ENCODE results near the gene LRP5.

Gene LRP5

DNA sequence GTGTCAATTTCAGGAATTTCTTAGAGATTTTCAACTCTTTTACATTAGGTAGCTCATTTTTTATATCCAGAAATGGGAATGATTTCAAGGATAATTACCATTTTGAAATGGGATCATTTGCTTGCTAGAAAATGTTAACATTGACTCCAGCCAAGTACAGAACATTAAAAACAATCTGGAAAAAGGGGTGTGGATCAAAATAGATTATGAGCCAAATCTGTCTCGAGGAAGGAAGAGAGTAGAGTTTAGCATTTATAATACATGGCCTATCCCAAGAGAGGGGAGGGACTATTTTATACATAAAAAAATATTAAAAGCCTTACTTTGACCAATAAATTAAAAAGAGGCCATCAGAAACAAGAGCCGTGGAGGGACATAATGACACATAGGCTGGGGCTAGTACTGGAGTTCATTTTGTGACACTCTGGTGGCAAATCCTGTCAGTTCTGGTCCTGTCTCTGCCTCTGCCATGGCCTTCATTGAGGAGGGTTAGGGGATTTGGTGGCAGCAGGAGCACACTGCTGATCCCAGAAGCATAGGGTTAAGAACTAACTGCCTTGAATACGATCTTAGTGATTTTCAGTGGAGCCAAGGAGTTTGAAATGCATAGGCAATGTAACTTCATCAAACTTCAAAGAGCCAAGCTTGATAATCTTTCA lies 168.6 kb downstream of the LRP5 start:
- Histone ChIP-seq H3K4me3 (ENCODE audit: low read length in 2 of 2) (no peak overlapping the region), H3K9ac (ENCODE audit: low read depth, low read length, poor library complexity) (no peak overlapping the region), H3K14ac (ENCODE audit: low read length) (no peak overlapping the region), H3K4me2 (ENCODE audit: insufficient read depth, low read length, poor library complexity, severe bottlenecking) (no peak overlapping the region), H3K9me3 (replicated peaks in 1 of 2; ENCODE audit: control insufficient read depth in 2 of 2, insufficient read depth in 1 of 2, low read depth in 1 of 2, low read length in 2 of 2) (peaks cover 14 to 52% of the 10 kb centered on the region in 2 donors), H2BK15ac (ENCODE audit: low read length) (no peak overlapping the region), H3K27ac (replicated peaks; ENCODE audit: low read length) (no peak overlapping the region), H4K8ac (ENCODE audit: low read depth, low read length) (no peak overlapping the region), H3K4me1 (ENCODE audit: control insufficient read depth in 2 of 2, insufficient read depth in 1 of 2, low read depth in 1 of 2, low read length in 2 of 2) (no peaks in the 10 kb centered on the region), H3K23ac (ENCODE audit: low read depth, low read length, poor library complexity) (no peak overlapping the region), H2BK5ac (ENCODE audit: low read length) (no peak overlapping the region), H2AK5ac (ENCODE audit: low read depth, low read length) (no peak overlapping the region), H3K36me3 (replicated peaks in 1 of 2; ENCODE audit: control insufficient read depth in 2 of 2, insufficient read depth in 2 of 2, low read length in 2 of 2) (peaks cover 7 to 54% of the 10 kb centered on the region in 2 donors), H4K91ac (ENCODE audit: low read depth, low read length, poor library complexity) (no peak overlapping the region), H2BK120ac (ENCODE audit: low read depth, low read length) (no peak overlapping the region), H3K18ac (ENCODE audit: low read length) (no peak overlapping the region), H3K4ac (ENCODE audit: low read length) (no peak overlapping the region), H2BK12ac (ENCODE audit: low read length) (no peak overlapping the region), H2AFZ (ENCODE audit: low read length) (no peak overlapping the region), H3K79me1 (ENCODE audit: low read depth, low read length) (peaks cover 9% of the 10 kb centered on the region), H3K27me3 (ENCODE audit: control insufficient read depth in 3 of 3, insufficient read depth in 3 of 3, low read depth in 1 of 3, low read length in 3 of 3) (no peaks in the 10 kb centered on the region)
- DNase-seq (ENCODE audit: low spot score): no peak
- WGBS, 2 donors (ENCODE audit: extremely low coverage in 2 of 2, insufficient read length in 2 of 2, insufficient replicate concordance in 1 of 2): no CpG with 5 or more reads among the region's 3 CpGs

- Histone ChIP-seq H2BK5ac (ENCODE audit: low read length) (no peak overlapping the region), H2BK15ac (ENCODE audit: low read length) (no peak overlapping the region), H3K23ac (ENCODE audit: low read depth, low read length, poor library complexity) (no peak overlapping the region), H4K8ac (ENCODE audit: low read depth, low read length) (no peak overlapping the region), H3K9ac (ENCODE audit: low read depth, low read length, poor library complexity) (no peak overlapping the region), H2AK5ac (ENCODE audit: low read depth, low read length) (no peak overlapping the region), H3K79me1 (ENCODE audit: low read depth, low read length) (peaks cover 9% of the 10 kb centered on the region), H3K14ac (ENCODE audit: low read length) (no peak overlapping the region), H3K4ac (ENCODE audit: low read length) (no peak overlapping the region), H3K9me3 (replicated peaks in 1 of 2; ENCODE audit: control insufficient read depth in 2 of 2, insufficient read depth in 1 of 2, low read depth in 1 of 2, low read length in 2 of 2) (peaks cover 14 to 51% of the 10 kb centered on the region in 2 donors), H2BK120ac (ENCODE audit: low read depth, low read length) (no peak overlapping the region), H2BK12ac (ENCODE audit: low read length) (no peak overlapping the region), H2AFZ (ENCODE audit: low read length) (no peak overlapping the region), H3K18ac (ENCODE audit: low read length) (no peak overlapping the region), H3K27ac (replicated peaks; ENCODE audit: low read length) (no peak overlapping the region), H3K4me1 (ENCODE audit: control insufficient read depth in 2 of 2, insufficient read depth in 1 of 2, low read depth in 1 of 2, low read length in 2 of 2) (no peaks in the 10 kb centered on the region), H3K27me3 (ENCODE audit: control insufficient read depth in 3 of 3, insufficient read depth in 3 of 3, low read depth in 1 of 3, low read length in 3 of 3) (no peaks in the 10 kb centered on the region), H3K4me2 (ENCODE audit: insufficient read depth, low read length, poor library complexity, severe bottlenecking) (no peak overlapping the region), H3K4me3 (ENCODE audit: low read length in 2 of 2) (no peak overlapping the region), H4K91ac (ENCODE audit: low read depth, low read length, poor library complexity) (no peak overlapping the region), H3K36me3 (replicated peaks in 1 of 2; ENCODE audit: control insufficient read depth in 2 of 2, insufficient read depth in 2 of 2, low read length in 2 of 2) (peaks cover 7 to 51% of the 10 kb centered on the region in 2 donors)
- WGBS, 2 donors (ENCODE audit: extremely low coverage in 2 of 2, insufficient read length in 2 of 2, insufficient replicate concordance in 1 of 2): no CpG with 5 or more reads among the region's 6 CpGs
- DNase-seq (ENCODE audit: low spot score): no peak
These were observed 169.3 kb downstream of the LRP5 start for GRCh38 chr11:68481579-68482240.

- H3K4me1 ChIP-seq (ENCODE audit: control insufficient read depth in 2 of 2, insufficient read depth in 1 of 2, low read depth in 1 of 2, low read length in 2 of 2): no peaks in the 10 kb centered on the region
- WGBS, 2 donors (ENCODE audit: extremely low coverage in 2 of 2, insufficient read length in 2 of 2, insufficient replicate concordance in 1 of 2): no CpG with 5 or more reads among the region's 1 CpG
- H3K27ac ChIP-seq (replicated peaks; ENCODE audit: low read length): no peak overlapping the region
- no peak overlapping the region for H3K18ac ChIP-seq (ENCODE audit: low read length)
- H3K9ac ChIP-seq (ENCODE audit: low read depth, low read length, poor library complexity): no peak overlapping the region
- H3K14ac ChIP-seq (ENCODE audit: low read length): no peak overlapping the region
- DNase-seq (ENCODE audit: low spot score): no peak
- no peak overlapping the region for H2BK15ac ChIP-seq (ENCODE audit: low read length)
- no peaks in the 10 kb centered on the region for H3K27me3 ChIP-seq (ENCODE audit: control insufficient read depth in 3 of 3, insufficient read depth in 3 of 3, low read depth in 1 of 3, low read length in 3 of 3)
- no peak overlapping the region for H2BK120ac ChIP-seq (ENCODE audit: low read depth, low read length)
- H2AFZ ChIP-seq (ENCODE audit: low read length): no peak overlapping the region
- no peak overlapping the region for H3K4me3 ChIP-seq (ENCODE audit: low read length in 2 of 2)
- no peak overlapping the region for H2AK5ac ChIP-seq (ENCODE audit: low read depth, low read length)
- no peak overlapping the region for H2BK12ac ChIP-seq (ENCODE audit: low read length)
- no peak overlapping the region for H4K8ac ChIP-seq (ENCODE audit: low read depth, low read length)
- peaks cover 8% of the 10 kb centered on the region for H3K79me1 ChIP-seq (ENCODE audit: low read depth, low read length)
- peaks cover 0 to 24% of the 10 kb centered on the region in 2 donors for H3K36me3 ChIP-seq (replicated peaks in 1 of 2; ENCODE audit: control insufficient read depth in 2 of 2, insufficient read depth in 2 of 2, low read length in 2 of 2)
- H3K9me3 ChIP-seq (replicated peaks in 1 of 2; ENCODE audit: control insufficient read depth in 2 of 2, insufficient read depth in 1 of 2, low read depth in 1 of 2, low read length in 2 of 2): peaks cover 5 to 18% of the 10 kb centered on the region in 2 donors
- H3K4me2 ChIP-seq (ENCODE audit: insufficient read depth, low read length, poor library complexity, severe bottlenecking): no peak overlapping the region
- no peak overlapping the region for H2BK5ac ChIP-seq (ENCODE audit: low read length)
- H3K4ac ChIP-seq (ENCODE audit: low read length): no peak overlapping the region
- H4K91ac ChIP-seq (ENCODE audit: low read depth, low read length, poor library complexity): no peak overlapping the region
- no peak overlapping the region for H3K23ac ChIP-seq (ENCODE audit: low read depth, low read length, poor library complexity)
These were observed 176.2 kb downstream of the LRP5 start for GRCh38 chr11:68488623-68489022.

GRCh38 chr11:68495220-68495729 lies 182.9 kb downstream of the LRP5 start:
- H3K4me3 ChIP-seq (ENCODE audit: low read length in 2 of 2): no peak overlapping the region
- H3K4me2 ChIP-seq (ENCODE audit: insufficient read depth, low read length, poor library complexity, severe bottlenecking): no peak overlapping the region
- no peak overlapping the region for H2BK12ac ChIP-seq (ENCODE audit: low read length)
- no CpG with 5 or more reads among the region's 3 CpGs for WGBS, 2 donors (ENCODE audit: extremely low coverage in 2 of 2, insufficient read length in 2 of 2, insufficient replicate concordance in 1 of 2)
- no peak overlapping the region for H2AFZ ChIP-seq (ENCODE audit: low read length)
- DNase-seq (ENCODE audit: low spot score): no peak
- H3K14ac ChIP-seq (ENCODE audit: low read length): no peak overlapping the region
- no peaks in the 10 kb centered on the region for H3K27me3 ChIP-seq (ENCODE audit: control insufficient read depth in 3 of 3, insufficient read depth in 3 of 3, low read depth in 1 of 3, low read length in 3 of 3)
- no peak overlapping the region for H4K8ac ChIP-seq (ENCODE audit: low read depth, low read length)
- no peak overlapping the region for H2BK120ac ChIP-seq (ENCODE audit: low read depth, low read length)
- no peak overlapping the region for H3K18ac ChIP-seq (ENCODE audit: low read length)
- peaks cover 14% of the 10 kb centered on the region for H3K79me1 ChIP-seq (ENCODE audit: low read depth, low read length)
- no peak overlapping the region for H3K27ac ChIP-seq (replicated peaks; ENCODE audit: low read length)
- H2AK5ac ChIP-seq (ENCODE audit: low read depth, low read length): no peak overlapping the region
- no peak overlapping the region for H2BK15ac ChIP-seq (ENCODE audit: low read length)
- H2BK5ac ChIP-seq (ENCODE audit: low read length): no peak overlapping the region
- H4K91ac ChIP-seq (ENCODE audit: low read depth, low read length, poor library complexity): no peak overlapping the region
- peaks cover 0 to 9% of the 10 kb centered on the region in 2 donors for H3K36me3 ChIP-seq (replicated peaks in 1 of 2; ENCODE audit: control insufficient read depth in 2 of 2, insufficient read depth in 2 of 2, low read length in 2 of 2)
- H3K4ac ChIP-seq (ENCODE audit: low read length): no peak overlapping the region
- H3K9ac ChIP-seq (ENCODE audit: low read depth, low read length, poor library complexity): no peak overlapping the region
- no peak overlapping the region for H3K23ac ChIP-seq (ENCODE audit: low read depth, low read length, poor library complexity)
- H3K9me3 ChIP-seq (replicated peaks in 1 of 2; ENCODE audit: control insufficient read depth in 2 of 2, insufficient read depth in 1 of 2, low read depth in 1 of 2, low read length in 2 of 2): no peaks in the 10 kb centered on the region
- peaks cover 0 to 4% of the 10 kb centered on the region in 2 donors for H3K4me1 ChIP-seq (ENCODE audit: control insufficient read depth in 2 of 2, insufficient read depth in 1 of 2, low read depth in 1 of 2, low read length in 2 of 2)

Data from neuronal stem cell (in vitro differentiated cells).